G401.6 (cell line): Measurements from ENCODE around the gene BRSK2.
"Not testable (repeated sequence)": the region's sequence is repeated elsewhere in the genome, so short reads cannot be mapped to it uniquely, and the experiment has no call there.

Experiments
- FAIRE-seq: peaks from 2 replicates; lab custom pipeline; 2012; peaks lifted over from hg19 to GRCh38; lab: Jason Lieb, UNC

Gene BRSK2

DNA sequence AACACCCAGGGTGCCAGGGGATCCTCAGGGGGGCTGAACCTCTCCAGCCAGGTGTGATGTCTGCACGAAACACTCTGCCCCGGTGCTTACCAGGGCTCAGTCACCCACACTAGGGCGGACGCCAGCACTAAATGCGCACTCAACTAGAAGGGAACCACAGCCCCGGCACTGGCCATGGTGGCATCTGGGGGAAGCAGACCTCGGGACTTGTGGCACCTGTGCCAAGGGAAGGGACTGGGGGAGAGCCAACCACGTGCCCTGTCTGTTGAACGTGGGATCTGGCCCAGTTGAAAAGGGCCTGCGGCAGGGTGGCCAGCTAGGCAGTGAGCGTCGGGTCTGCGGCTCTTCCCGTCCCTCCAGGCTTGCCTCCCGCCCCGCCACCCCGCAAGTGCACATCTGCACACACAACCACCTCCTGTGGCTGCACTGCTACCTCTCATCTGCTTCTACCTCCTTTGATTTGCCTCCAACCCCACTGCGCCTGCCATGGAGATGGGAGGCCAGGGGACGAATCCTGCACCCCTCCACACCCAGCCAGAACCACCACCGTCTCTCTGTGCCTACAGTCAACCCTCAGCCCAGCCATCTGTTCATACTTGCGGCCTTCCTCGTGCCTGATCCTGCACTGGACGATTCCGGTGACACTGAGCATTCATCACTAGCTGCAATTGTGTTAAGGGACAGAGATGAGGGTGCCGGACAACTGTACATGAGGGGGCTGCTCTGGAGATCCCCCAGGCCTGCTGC lies 111.9 kb downstream of the BRSK2 start:
- no peak for FAIRE-seq

DNA sequence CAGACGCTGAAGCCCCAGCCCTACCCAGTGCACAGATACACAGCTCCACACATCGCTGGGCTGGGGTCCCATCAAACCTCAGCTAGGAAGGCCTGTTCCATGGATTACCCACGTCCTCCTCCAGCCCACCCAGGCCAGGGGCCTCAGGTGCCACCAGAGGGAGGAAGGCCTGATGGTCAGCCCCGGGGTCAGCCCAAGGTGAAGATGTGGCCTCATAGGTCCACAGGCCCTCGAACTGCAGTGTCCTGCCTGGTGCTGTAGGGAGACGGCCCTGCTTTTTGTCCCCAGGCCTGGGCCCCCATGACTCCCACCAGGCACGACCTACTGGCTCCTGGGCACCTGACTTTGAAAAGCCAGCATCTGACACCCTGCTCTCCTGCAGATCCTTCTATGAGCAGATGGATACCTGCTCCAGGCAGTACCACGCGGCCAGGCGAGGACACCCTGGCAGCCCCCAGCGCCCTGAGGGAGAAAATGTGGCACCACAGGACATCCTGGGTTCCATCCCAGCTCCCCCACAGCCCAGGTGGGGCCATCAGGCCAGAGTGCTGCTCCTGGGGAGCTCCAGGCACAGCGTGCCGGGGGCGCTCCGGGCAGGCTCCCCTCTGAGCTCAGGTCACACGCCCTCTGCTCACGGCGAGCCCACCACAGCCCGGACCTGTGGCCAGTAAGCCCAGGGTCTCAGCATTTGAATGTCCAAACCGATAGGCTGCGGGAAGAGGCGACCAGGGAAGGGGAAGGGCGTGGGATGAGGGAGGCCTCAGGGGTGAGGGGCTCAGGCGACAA lies 112.6 kb downstream of the BRSK2 start:
- no peak for FAIRE-seq

DNA sequence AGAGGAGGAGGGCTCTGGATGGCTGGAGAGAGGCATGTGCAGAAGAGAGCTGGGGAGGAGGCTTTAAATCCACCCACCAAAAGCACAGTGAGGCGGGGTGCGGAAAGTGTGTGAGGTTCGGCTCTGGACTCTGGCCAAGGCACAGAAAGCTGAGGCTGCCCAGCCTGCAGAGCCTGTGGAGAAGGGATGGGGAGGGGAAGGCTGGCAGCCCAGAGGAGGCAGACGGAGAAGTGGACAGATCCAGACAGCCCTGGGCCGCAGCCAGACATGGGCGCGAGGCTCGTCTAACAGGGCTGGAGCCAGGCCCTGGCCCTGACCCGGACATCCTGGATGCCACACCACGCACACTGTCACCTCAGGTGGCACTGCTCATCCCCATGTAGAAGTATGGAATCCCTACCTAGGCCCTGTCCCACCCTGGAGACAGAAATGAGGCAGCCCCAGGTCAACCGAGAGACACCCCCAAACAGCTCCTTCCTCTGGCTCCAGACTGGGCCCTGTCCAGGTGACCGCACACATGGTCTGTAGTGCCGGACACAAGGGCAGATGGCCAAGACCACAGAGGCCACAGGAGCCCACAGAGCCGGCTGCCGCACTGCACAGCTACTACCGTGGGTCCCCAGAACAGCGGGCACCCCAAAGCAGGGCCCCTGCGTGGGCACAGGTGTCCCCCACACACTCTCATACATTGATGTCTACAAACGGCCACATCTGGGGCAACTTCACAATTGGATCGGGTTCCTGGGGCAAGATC lies 113.4 kb downstream of the BRSK2 start:
- no peak for FAIRE-seq

DNA sequence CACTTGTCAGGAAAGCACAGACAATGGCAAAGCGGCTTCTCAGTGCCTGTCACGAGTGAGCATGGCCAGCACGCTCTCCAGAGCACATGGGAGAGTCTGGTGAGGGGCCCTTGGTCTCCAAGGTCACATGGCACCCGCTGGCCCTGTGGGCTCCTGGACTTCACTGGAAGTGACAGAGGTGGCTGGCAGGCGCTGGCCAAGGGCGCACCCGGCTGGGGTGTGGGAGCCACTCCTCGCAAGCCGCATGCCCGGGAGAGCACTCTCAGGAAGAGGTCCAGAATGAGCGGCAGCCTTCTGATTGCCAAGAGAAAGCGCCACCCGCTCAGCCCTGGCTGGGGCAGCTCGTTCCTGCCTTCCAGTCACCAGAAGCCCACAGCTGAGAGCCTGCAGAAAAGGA lies 114.0 kb downstream of the BRSK2 start:
- no peak for FAIRE-seq

- FAIRE-seq = no peak
Observed at GRCh38 chr11:1504138-1504537, 114.4 kb downstream of the BRSK2 start.

- no peak for FAIRE-seq
Observed at GRCh38 chr11:1504581-1505290, 115.0 kb downstream of the BRSK2 start.

DNA sequence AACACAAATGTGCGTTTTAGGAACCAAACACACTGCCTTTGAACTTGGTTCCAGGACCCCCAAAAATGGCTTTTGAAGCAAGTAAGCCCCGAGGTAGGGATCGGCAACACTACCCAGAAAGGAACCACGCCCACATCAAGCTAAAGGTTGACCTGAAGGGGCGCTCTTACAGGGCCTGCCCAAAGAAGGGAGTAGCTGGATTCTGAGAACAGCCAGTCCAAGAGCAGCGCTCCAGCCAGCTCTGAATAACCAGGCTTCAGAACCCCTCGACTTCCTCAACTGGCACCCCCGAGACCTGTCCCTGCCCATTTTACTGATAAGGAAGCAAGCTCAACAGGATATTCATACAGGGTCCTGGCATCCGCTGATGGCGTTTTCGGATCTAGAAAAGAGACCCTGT lies 115.7 kb downstream of the BRSK2 start:
- FAIRE-seq = no peak

DNA sequence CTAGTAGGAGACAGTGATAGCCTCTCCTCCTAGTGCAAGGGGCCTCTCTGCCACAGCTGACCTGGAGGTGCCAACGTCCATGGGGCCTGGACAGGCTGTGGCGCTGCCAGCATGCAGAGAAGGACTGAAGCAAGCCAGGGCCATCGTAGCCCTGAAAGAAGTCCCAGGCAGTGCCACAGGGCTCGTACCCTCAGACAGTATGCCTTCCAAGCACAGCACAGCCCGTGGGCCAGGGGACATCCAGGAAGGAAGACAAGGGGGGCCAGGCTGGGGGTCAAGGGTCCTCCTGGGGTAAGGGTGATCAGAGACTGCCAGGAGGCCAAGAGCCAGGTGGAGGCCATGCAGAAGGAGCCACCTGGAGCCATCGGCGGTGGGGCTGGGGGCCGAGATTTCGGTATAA lies 117.2 kb downstream of the BRSK2 start:
- FAIRE-seq = no peak

- FAIRE-seq = no peak
Observed at GRCh38 chr11:1507381-1508140, 117.8 kb downstream of the BRSK2 start.

DNA sequence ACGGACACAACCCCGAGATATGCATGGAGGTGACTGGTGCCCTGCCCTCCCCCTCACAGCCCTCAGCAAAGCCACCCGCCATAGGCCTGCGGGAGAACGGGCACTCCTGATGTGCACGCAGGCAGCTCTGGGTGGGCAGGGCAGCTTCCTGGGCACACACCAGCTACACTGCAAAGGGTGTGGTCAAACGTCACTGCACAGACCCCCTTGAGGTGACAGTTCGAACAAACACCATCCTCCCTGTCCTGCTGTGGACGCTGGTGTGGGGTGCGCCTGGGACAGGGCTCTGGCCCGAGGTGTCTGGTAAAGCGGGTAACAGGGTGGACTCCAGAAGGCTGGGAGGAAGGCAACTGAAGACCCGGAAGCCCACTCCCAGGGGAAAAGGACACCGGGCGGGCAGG lies 118.8 kb downstream of the BRSK2 start:
- no peak for FAIRE-seq

GRCh38 chr11:1508986-1509385 lies 119.3 kb downstream of the BRSK2 start:
- FAIRE-seq = no peak

GRCh38 chr11:1509626-1510255 lies 120.0 kb downstream of the BRSK2 start:
- no peak for FAIRE-seq

DNA sequence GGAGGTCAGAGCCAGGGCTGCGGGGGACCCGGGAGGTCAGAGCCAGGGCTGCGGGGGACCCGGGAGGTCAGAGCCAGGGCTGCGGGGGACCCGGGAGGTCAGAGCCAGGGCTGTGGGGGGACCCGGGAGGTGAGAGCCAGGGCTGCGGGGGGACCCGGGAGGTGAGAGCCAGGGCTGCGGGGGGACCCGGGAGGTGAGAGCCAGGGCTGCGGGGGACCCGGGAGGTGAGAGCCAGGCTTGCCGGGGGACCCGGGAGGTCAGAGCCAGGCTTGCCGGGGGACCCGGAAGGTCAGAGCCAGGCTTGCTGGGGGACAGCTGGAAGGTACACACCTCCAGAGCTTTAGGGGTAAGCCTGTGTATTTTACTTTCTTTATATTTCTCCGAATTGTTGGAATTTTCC lies 120.6 kb downstream of the BRSK2 start:
- not testable (repeated sequence) for FAIRE-seq

DNA sequence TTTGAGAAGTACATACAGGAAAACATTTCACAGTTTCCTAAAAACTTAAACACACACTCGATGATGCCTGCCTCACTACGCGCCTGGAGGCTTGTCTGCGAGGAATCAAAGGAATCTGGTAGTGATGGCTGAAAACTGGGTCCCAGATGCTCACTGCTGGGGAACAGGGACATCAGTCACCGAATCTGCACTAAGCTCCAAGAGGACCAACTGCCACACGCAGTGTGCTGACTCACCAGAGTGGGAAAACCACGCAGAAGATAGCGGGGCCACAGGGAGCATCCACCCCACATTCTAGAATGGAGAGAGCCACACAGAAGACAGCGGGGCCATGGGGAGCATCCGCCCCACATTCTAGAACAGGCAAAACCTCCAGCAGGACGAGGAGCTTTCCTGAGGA lies 121.2 kb downstream of the BRSK2 start:
- FAIRE-seq = no peak

- FAIRE-seq = no peak
Observed at GRCh38 chr11:1511937-1512496, 122.3 kb downstream of the BRSK2 start.
